Panc1 (cell line): Measurements from ENCODE around the gene NT5DC1. TPM values are rescaled to one million over a fixed set of nuclear protein-coding genes. Genes with fewer than 3 reads are reported as not detected.

Source experiments
- ATAC-seq: fragments of 200-7000 bp; cut with Tn5 transposase; 2 replicates; pipeline ENCODE4 v1.9.1; 2020; ENCODE audit warnings: mild to moderate bottlenecking, moderate library complexity
- BruUV-seq: library from RNA; stranded (reverse); fragments of 400-500 nt; replicated peaks from 2 replicates; lab custom pipeline; 2021; lab: Mats Ljungman, UMichigan
- CTCF ChIA-PET: fragments of 300-600 bp; sonication (Branson Sonifier 250); formaldehyde crosslinking; loops from one replicate; lab custom pipeline; 2022; ENCODE audit warnings: antibody characterized with exemption; lab: Charles Lee
- POLR2A ChIA-PET: fragments of 300-600 bp; sonication (Branson Sonifier 250); formaldehyde crosslinking; loops from one replicate; lab custom pipeline; 2022; ENCODE audit warnings: antibody characterized with exemption; lab: Charles Lee
- DNase-seq: peaks from one replicate; pipeline ENCODE4 v3.0.0-alpha.2; 2010; ENCODE audit warnings: low read depth, low spot score
- H3K27ac ChIP-seq: 2 replicates; pipeline ENCODE4 v1.5.1; 2011; ENCODE audit warnings: mild to moderate bottlenecking, low read length, inconsistent platforms
- H3K27me3 ChIP-seq: fragments of 200-500 bp; sonication (Bioruptor generic); 2 replicates; pipeline ENCODE4 v1.6.0; 2014; ENCODE audit warnings: low read length, inconsistent platforms; ENCODE audit not compliant: control insufficient read depth, insufficient read depth
- H3K36me3 ChIP-seq: fragments of 200-500 bp; sonication (Bioruptor generic); 2 replicates; pipeline ENCODE4 v1.5.1; 2014; ENCODE audit warnings: inconsistent platforms, mild to moderate bottlenecking, low read length, moderate library complexity; ENCODE audit not compliant: control insufficient read depth, insufficient read depth
- H3K4me1 ChIP-seq: 2 replicates; pipeline ENCODE4 v1.5.1; 2011; ENCODE audit warnings: inconsistent platforms, mild to moderate bottlenecking, low read length, moderate library complexity; ENCODE audit not compliant: control insufficient read depth, insufficient read depth
- H3K4me3 ChIP-seq, 2 experiments: 2 replicates each; pipeline ENCODE4 v1.5.1; 2011 to 2012; ENCODE audit warnings: low read depth in 2 of 2, low read length in 2 of 2, mild to moderate bottlenecking in 2 of 2, inconsistent platforms in 1 of 2, moderate library complexity in 1 of 2
- H3K9me3 ChIP-seq: fragments of 200-500 bp; sonication (Bioruptor generic); 2 replicates; pipeline ENCODE4 v1.5.1; 2014; ENCODE audit warnings: low read depth, mild to moderate bottlenecking, inconsistent platforms, low read length, moderate library complexity; ENCODE audit not compliant: control insufficient read depth, insufficient read depth
- POLR2AphosphoS5 ChIP-seq: IDR thresholded peaks from 2 replicates; pipeline ENCODE4 v1.6.1; 2012; ENCODE audit warnings: mild to moderate bottlenecking, low read depth, low read length, moderate library complexity
- REST ChIP-seq, 2 experiments: IDR thresholded peaks; 2 replicates each; pipeline ENCODE4 v1.6.1; 2011 to 2012; ENCODE audit warnings: low read depth in 2 of 2, control low read depth in 1 of 2, low read length in 1 of 2, mild to moderate bottlenecking in 1 of 2, moderate library complexity in 1 of 2; ENCODE audit not compliant: insufficient read depth in 1 of 2
- SIN3A ChIP-seq: IDR thresholded peaks from 2 replicates; pipeline ENCODE4 v1.6.1; 2012; ENCODE audit warnings: low read depth, mild to moderate bottlenecking, low read length, moderate library complexity, borderline replicate concordance; ENCODE audit not compliant: insufficient read depth
- TCF7L2 ChIP-seq: IDR thresholded peaks from 2 replicates; pipeline ENCODE4 v1.6.1; 2011; ENCODE audit warnings: mild to moderate bottlenecking, low read depth, low read length, inconsistent platforms
- in situ Hi-C: cut with HindIII; loops from 2 replicates; pipeline ENCODE4 v1.10.0; 2016; ENCODE audit warnings: low sequenced_read_pairs, low pct_unique_long_range_greater_than_20kb
- intact Hi-C: fragments of 100-400 bp; cut with micrococcal nuclease; formaldehyde crosslinking; loops from one replicate; pipeline ENCODE4 v1.10.0; 2022; ENCODE audit not compliant: unreplicated experiment
- total RNA-seq: library from RNA; stranded (reverse); gene quantifications from one replicate; pipeline ENCODE4 v1.2.1, GENCODE V29; 2021; ENCODE audit not compliant: unreplicated experiment
- TF ChIP-seq, protein P1 (sequence below): fragments of 450-650 bp; IDR thresholded peaks from 2 replicates; pipeline ENCODE4 v1.5.1; 2017; ENCODE audit warnings: mild to moderate bottlenecking

The NT5DC1 gene
- total RNA-seq, 1 experiment from 2014 or later = 79.1 TPM

DNA sequence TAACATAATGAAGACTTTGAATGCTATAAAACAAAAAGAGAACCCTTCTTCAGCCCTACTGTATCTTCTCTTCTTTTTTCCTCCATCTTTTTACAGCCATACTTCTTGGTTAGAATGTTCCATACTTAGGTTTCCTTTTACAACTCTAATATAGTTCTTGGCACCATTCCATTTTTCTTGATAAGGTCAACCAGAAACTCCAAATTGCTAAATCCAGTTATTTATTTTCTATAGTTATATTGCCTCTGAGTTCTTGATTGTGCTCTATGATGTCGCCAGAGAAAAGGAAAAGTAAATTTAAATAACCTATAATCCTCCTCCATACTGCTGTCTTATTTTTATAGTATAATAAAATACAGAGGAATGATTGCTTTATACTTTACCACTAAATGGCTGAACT lies 52.0 kb downstream of the NT5DC1 start:
- ChIA-PET CTCF (no interaction called here), POLR2A (no interaction called here)
- no peak for ATAC-seq
- H3K9me3 ChIP-seq = no peaks in the 10 kb centered on the region
- H3K36me3 ChIP-seq = no peaks in the 10 kb centered on the region
- in situ Hi-C loops = no loop called here
- H3K27me3 ChIP-seq = no peaks in the 10 kb centered on the region
- DNase-seq = no peak
- H3K27ac ChIP-seq = no peak overlapping the region
- no TSS peak for BruUV-seq
- H3K4me1 ChIP-seq = no peaks in the 10 kb centered on the region
- intact Hi-C loops = no loop called here
- TF ChIP-seq TCF7L2 = no peak
- TF ChIP-seq POLR2AphosphoS5 = no peak
- TF ChIP-seq, protein P1, sequence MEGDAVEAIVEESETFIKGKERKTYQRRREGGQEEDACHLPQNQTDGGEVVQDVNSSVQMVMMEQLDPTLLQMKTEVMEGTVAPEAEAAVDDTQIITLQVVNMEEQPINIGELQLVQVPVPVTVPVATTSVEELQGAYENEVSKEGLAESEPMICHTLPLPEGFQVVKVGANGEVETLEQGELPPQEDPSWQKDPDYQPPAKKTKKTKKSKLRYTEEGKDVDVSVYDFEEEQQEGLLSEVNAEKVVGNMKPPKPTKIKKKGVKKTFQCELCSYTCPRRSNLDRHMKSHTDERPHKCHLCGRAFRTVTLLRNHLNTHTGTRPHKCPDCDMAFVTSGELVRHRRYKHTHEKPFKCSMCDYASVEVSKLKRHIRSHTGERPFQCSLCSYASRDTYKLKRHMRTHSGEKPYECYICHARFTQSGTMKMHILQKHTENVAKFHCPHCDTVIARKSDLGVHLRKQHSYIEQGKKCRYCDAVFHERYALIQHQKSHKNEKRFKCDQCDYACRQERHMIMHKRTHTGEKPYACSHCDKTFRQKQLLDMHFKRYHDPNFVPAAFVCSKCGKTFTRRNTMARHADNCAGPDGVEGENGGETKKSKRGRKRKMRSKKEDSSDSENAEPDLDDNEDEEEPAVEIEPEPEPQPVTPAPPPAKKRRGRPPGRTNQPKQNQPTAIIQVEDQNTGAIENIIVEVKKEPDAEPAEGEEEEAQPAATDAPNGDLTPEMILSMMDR = no peak
- no peak for TF ChIP-seq REST (IDR thresholded peaks at IDR 0.05; ENCODE audit: insufficient read depth in 1 of 2, low read depth in 2 of 2, low read length in 1 of 2)
- no peak overlapping the region for H3K4me3 ChIP-seq

- no peaks in the 10 kb centered on the region for H3K36me3 ChIP-seq
- no peak for DNase-seq
- no peaks in the 10 kb centered on the region for H3K9me3 ChIP-seq
- TF ChIP-seq REST (IDR thresholded peaks at IDR 0.05; ENCODE audit: insufficient read depth in 1 of 2, low read depth in 2 of 2, low read length in 1 of 2) (no peak), SIN3A (no peak), POLR2AphosphoS5 (no peak), TCF7L2 (no peak)
- TF ChIP-seq, protein P1 = no peak
- POLR2A ChIA-PET = no interaction called here
- H3K27me3 ChIP-seq = no peaks in the 10 kb centered on the region
- intact Hi-C loops (no loop called here), in situ Hi-C loops (no loop called here)
- H3K4me3 ChIP-seq = no peak overlapping the region
- BruUV-seq = no TSS peak
- no peak for ATAC-seq
- no peaks in the 10 kb centered on the region for H3K4me1 ChIP-seq
- CTCF ChIA-PET = no interaction called here
- H3K27ac ChIP-seq = no peak overlapping the region
Measured at GRCh38 chr6:116154887-116155286, 54.2 kb downstream of the NT5DC1 start.
